GM18951 (cell line): ENCODE results near the gene PSMB3.

Source experiments
- POLR2A ChIP-seq: IDR thresholded peaks from 4 replicates; pipeline ENCODE4 v1.6.1; 2011; ENCODE audit warnings: mild to moderate bottlenecking; ENCODE audit not compliant: insufficient read length, insufficient read depth; ENCODE audit errors: extremely low read depth
- in situ Hi-C: fragments of 300-500 bp; cut with MboI; formaldehyde crosslinking; loops from one replicate; pipeline ENCODE4 v1.12.0; 2022; ENCODE audit warnings: low sequenced_read_pairs, mixed read lengths, inconsistent platforms; ENCODE audit not compliant: unreplicated experiment

The PSMB3 gene

GRCh38 chr17:38796451-38797157 lies 44.1 kb downstream of the PSMB3 start:
- no peak for TF ChIP-seq POLR2A
- in situ Hi-C loops: no loop called here

- in situ Hi-C loops: no loop called here
- no peak for TF ChIP-seq POLR2A
Measured at GRCh38 chr17:38797158-38797490, 44.6 kb downstream of the PSMB3 start.

GRCh38 chr17:38797828-38798227 lies 45.3 kb downstream of the PSMB3 start:
- in situ Hi-C loops: no loop called here
- TF ChIP-seq POLR2A: no peak

DNA sequence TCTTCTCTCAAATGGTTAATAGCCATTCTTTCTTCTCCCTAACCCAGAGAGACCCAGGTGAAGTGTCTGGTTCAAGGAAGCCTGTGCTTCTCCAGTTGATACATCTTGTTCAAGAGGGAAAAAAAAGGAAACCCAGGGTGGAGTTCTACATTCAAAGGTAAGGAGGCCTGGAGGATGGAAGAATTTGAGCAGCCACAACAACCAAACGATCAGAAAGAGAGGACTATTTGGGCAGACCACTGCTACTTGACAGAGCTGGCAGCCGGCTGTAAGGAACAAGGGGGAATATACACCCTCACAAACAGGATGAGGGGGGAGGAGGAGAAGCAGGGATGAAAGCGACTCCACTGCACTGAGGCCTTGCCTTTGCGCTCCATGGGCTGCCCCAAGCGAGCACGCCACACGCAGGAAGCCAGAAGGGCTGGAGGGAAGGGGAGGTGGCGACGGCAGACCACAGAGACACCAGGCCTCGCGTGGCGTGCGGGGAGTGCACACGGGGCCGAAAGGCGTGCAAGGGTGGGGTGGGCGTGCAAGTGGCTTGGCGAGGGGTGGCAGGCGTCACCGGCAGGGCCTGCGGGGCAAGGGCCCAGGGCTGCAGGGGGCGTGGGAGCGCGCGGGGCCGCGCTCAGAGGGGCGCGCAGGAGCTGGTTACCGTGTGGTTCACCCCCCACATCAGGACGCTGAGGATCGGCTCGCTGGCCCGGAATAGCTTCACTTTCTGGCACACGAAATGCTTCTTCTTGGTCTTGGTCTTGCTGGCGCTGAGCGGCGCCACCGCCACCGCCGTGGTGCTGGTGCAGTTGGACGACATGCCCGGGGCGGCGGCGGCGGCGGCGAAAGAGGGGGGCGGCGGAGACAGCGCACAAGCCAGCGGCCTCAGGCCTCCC lies 46.3 kb downstream of the PSMB3 start:
- in situ Hi-C loops: no loop called here
- no peak for TF ChIP-seq POLR2A

- in situ Hi-C loops: no loop called here
- peak; percentile 65 for TF ChIP-seq POLR2A
Measured at GRCh38 chr17:38799501-38800236, 47.1 kb downstream of the PSMB3 start, which contains the start of gene PIP4K2B. Gene PIP4K2B, minus strand, starts transcription at chr17:38799556. Its CDS starts 132 bp downstream, at chr17:38799424.

DNA sequence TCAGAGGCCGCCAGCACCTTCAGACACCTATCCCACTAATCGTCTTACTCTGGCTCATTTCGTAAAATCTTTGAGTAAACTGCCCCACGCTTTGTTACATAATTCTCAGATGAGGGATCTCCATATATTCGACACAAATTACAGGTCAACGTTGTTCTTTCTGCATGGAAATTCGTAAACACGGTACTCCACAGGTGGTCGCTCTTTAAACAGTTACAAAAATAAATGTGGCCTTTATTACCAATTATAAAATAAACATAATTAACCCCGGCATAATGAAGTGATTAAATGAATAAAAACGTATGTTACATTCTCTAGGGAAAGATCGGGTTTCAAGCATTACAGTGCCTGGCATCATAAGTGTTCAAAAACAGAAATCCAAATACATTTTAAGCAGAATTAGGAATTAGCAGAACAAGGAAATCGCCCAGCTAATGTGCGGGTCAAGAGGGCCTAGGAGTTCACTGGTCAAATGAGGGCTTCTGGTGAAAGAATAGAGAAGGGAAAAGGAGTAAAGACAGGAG lies 47.8 kb downstream of the PSMB3 start:
- no peak for TF ChIP-seq POLR2A
- in situ Hi-C loops: no loop called here

GRCh38 chr17:38809828-38810227 lies 57.3 kb downstream of the PSMB3 start:
- no peak for TF ChIP-seq POLR2A
- in situ Hi-C loops: no loop called here
